IPS DF 4.7 (cell line): ENCODE data around the gene CHML.

ENCODE experiments used
- DNase-seq: peaks from one replicate; pipeline ENCODE4 v3.0.0-alpha.2; 2013; ENCODE audit warnings: low spot score; ENCODE audit errors: extremely low read depth

CHML gene

DNA sequence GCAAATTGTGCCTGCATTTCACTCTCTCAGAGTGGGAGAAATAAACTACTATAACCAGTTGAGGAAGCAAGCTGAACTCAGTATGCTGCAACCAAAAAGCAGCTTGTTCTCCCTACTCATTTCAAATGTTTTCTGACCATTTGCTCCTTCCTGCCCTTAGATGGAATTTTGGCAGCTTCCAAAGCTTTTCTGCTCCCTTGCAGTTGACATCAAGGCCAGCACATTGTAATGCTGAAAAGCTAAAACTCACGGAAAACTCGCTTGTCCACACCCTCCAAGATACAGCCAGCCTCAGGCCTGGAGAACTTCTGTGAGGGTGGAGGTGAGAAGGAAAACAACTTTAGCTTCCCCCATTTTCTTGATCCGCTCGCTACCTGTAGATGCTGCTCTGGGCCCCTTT lies 5.0 kb upstream of the CHML start:
- DNase-seq, result no peak

GRCh38 chr1:241644259-241644658 lies 4.1 kb upstream of the CHML start:
- DNase-seq, result no peak

DNA sequence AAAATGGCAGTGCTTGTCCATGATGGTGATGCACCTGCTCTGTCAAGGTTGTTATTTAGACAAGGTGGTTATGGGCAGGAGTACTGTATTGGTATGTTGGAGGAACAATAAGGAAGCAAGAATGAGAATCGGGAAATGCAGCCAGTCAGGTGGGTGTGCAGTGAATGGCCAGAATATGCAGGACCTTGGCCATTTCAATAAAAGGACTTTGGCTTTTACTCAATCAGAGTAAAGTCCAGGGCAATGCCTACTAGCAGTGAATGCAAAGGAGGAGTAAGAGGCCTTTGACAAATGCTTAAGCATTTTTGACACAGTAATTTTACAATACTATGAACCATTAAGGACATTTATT lies 2.4 kb upstream of the CHML start:
- DNase-seq, result no peak

GRCh38 chr1:241641773-241642592 lies 1.8 kb upstream of the CHML start:
- DNase-seq, result no peak

- DNase-seq, result no peak
These were observed 876 bp upstream of the CHML start for GRCh38 chr1:241640867-241641622.

- no peak for DNase-seq
These were observed 483 bp downstream of the CHML start for GRCh38 chr1:241639623-241640148.

GRCh38 chr1:241638909-241639622 lies 1.1 kb downstream of the CHML start:
- DNase-seq, result no peak

DNA sequence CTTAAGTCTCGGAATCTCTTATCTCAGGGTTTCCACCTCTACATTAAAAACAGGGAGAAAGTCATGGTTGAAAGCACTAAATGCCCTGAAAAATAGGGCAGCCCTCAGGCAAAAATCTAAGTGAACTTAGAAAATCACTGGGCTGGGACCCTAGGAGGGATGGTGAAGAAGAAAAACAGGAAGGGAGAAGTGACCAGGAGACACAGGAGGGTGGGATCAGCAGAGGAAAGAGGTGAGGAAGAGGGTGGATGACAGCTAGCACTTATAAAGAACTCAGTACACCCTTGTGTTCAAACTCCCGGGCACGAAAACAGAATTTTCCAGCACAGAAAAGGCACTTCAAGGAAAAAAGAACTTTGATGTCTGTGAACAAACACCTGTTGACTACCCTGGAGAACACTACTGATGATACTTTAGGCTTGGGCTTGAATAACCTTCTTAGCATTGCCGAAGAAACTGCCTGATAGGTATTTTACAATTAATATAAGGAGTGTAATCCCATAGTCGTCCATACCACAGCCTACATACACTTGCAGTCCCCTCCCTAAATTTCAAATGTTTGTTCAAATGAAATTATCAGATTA lies 2.0 kb downstream of the CHML start:
- DNase-seq, result no peak

GRCh38 chr1:241637604-241638003 lies 2.6 kb downstream of the CHML start:
- DNase-seq, result no peak

DNA sequence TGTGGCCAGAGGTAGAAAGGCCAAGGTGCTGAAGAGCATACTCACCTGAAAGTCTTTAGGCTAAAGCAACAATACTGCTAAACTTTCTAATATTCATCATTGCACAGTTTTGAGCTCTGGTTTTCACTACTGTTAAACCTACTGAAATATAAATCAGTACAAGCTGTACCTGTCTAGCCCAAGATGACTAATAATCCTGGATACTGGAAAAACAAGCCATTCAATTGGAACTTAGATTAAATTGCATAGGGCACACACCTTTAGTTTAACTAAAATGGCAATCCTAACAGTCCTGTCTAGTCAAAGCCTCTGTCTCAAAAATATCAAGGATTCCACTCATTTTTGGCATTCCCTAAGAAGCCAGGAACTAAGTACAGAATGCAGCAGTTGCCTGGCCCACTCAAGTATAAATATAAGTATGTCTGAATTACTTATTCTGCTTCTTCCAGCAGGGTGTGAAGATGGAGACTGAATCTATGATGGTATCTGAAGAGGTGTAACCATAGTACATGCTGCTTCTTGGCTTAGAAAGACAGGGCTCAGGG lies 3.1 kb downstream of the CHML start:
- no peak for DNase-seq

DNA sequence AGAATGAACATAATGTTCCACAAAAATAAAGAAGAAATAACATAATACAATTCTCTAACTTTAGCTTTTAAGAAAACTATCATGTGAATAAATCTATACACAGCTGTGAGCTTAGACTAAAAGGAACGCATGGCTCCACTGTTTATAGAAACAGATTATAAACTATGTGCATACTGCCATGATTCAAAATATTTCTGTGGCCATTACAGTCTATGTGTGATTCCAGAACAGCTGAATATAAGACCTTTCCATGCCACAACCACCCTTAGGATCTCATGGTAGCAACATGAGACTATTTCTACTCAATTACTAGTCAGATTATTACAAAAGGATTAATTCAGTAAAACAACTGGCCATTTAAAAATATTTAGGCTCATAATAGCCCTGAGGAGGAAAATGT lies 3.9 kb downstream of the CHML start:
- DNase-seq, result no peak

DNA sequence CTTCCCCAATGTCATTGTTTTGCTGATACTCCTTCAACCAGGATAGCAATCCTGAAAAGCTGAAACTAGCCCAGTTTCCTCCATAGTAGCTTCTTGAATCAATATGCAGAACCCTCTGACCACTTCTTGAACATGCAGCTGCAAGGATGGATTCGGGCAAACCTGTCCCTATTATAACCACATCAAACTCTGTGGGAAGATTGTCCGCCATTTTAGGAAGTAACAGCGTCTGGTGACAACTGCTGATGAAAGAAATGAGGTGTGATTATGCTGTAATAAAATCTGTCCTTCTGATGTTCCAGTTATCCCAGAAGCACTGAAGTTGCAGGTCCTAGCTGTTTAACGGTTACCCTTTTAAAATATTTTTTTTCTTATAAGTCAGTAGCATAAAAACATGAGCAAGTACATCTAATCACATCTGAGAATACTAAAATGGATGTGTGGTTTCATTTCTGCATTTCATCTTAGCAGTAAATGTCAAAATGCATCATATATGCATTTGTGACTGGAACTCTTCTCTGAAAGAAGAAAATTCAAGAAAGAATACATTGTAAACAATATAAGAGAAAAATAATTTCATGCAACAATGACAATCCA lies 4.5 kb downstream of the CHML start:
- no peak for DNase-seq

- DNase-seq, result no peak
These were observed 7.2 kb downstream of the CHML start for GRCh38 chr1:241632987-241633386.

GRCh38 chr1:241631674-241632073 lies 8.5 kb downstream of the CHML start:
- DNase-seq, result no peak

GRCh38 chr1:241630899-241631298 lies 9.3 kb downstream of the CHML start:
- no peak for DNase-seq

DNA sequence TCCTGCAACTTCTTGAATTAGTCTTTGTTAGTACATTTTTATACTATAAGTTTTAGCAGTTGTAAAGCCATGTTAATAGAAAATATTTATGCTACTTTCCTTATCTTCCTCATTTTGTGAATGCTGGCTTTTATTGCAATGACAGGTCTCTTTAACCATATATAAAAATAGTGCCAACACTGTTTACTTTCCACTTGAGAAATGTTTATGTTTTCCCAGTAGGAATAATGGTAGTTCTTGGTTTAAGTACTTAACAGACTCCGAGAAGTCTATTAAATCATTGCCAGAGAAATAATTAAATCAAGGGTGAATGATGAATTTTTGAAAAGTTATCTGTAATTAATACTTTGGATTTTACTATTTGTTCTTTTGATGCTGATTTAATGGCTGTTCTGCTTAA lies 9.7 kb downstream of the CHML start:
- no peak for DNase-seq

DNA sequence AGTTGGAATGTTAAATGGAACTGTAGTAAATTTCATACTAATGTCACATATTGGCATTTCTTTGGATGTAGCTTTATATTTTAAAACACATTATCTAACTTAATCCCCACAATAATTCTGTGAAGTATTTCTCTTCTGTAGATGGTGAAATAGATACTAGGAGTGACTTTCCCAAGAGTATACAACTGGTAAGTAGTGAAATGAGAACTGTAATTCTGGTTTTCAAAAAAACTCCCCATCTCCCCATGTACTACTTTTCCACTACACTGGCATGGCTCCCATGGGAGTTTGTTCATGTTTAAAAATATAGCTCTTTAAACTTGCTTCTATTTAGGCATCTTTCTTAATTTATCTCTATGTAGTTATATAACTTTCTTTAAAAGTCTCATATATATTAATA lies 10.2 kb downstream of the CHML start:
- DNase-seq, result no peak

DNA sequence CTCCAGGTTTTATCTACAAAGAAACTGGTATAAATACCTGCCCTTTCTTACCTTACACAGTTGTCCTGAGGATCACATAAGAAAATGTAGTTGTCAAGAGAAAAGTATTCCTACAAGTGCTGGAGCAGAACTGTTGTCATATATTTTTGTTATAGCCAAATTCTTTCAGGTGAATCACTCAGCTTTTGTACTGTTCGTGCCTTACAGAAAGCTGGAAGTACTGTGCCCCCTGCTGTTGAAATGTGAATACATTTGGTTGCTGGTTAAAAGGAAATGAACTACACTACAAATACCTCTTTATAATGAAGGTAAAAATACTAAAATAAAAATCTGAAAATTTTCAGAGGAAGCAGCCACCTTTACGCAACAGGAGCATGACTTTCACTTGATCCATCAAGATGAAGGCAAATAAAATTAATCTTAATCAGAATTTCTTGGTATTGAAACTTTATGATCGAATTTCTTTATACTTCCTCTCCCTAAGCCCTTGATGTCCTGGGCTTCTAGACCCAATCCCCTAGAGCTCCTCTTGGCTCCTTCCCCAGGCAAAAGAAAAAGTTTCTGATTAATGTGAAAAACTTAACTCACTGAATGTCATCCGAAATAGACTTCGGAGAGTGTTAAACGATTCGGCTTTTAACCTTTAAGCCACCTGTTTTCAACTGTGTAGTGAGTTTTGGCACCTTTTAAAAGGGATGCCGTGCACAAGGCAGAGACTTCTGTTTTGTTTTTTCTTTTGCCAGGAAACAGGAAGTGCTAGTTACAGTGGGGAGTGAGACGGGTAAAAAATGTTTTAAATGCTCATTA lies 12.5 kb downstream of the CHML start:
- no peak for DNase-seq

DNA sequence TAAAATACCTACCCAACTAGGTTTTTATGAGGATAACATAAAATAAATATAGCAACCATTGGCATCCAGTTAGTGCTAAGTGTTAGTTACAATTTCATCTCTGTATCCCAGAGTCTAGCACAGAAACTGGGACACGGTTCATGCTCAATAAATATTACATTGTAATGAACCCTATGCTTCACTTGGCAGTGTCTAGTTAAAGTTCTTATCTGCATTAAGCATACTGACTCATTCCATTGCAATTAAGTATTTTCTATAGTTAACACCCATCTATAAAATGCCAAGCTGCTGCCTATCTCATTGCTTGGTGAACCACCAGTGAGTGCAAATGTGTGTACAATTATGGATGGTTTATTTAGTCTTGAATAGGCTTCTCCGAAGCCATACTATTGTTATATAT lies 15.2 kb downstream of the CHML start:
- DNase-seq, result no peak

- DNase-seq, result no peak
These were observed 17.5 kb downstream of the CHML start for GRCh38 chr1:241622669-241623068.
